GM10248 (cell line): ENCODE results near the gene GATA6.
"Not testable (repeated sequence)": the region's sequence is repeated elsewhere in the genome, so short reads cannot be mapped to it uniquely, and the experiment has no call there.

ENCODE experiments used
- CTCF ChIA-PET: fragments of 300-600 bp; sonication (Branson Sonifier 250); formaldehyde crosslinking; extraction: SDS; loops from one replicate; lab custom pipeline; 2021; ENCODE audit warnings: antibody characterized with exemption; lab: Yijun Ruan, JAX
- POLR2A ChIA-PET: fragments of 350-650 bp; sonication (Branson Sonifier 250); formaldehyde crosslinking; extraction: SDS; loops from one replicate; lab custom pipeline; 2020; ENCODE audit warnings: antibody characterized with exemption; lab: Yijun Ruan, JAX
- DNase-seq: peaks from one replicate; pipeline ENCODE4 v3.0.0; 2012; ENCODE audit errors: extremely low spot score
- TF ChIP-seq, protein P1 (sequence below): IDR thresholded peaks from 2 replicates; pipeline ENCODE4 v1.5.1; 2012; ENCODE audit warnings: mild to moderate bottlenecking, low read depth; ENCODE audit errors: extremely low read depth, missing control alignments, control extremely low read depth

GATA6 gene

DNA sequence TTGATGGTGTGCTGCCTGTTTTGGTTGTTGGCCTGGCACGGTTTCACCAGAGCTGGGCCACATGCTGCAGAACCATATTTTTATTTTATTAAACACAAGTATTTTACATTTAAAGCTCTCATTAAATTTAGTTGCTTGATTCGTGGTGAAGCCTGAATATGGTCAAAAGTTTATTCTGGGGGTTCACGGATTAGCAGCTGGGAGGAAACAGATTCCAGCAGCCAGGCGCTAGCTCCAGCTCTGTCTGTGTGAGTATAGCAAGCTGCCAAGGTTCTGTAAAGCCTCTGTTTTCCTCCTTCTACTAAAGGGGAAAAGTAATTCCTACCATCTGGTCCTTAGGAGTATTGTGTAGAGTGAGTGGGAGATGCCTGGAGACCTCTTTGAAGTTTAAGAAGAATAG is 22.5 kb downstream of the GATA6 start:
- CTCF ChIA-PET: no interaction called here
- POLR2A ChIA-PET: no interaction called here
- DNase-seq: no peak
- TF ChIP-seq, protein P1, sequence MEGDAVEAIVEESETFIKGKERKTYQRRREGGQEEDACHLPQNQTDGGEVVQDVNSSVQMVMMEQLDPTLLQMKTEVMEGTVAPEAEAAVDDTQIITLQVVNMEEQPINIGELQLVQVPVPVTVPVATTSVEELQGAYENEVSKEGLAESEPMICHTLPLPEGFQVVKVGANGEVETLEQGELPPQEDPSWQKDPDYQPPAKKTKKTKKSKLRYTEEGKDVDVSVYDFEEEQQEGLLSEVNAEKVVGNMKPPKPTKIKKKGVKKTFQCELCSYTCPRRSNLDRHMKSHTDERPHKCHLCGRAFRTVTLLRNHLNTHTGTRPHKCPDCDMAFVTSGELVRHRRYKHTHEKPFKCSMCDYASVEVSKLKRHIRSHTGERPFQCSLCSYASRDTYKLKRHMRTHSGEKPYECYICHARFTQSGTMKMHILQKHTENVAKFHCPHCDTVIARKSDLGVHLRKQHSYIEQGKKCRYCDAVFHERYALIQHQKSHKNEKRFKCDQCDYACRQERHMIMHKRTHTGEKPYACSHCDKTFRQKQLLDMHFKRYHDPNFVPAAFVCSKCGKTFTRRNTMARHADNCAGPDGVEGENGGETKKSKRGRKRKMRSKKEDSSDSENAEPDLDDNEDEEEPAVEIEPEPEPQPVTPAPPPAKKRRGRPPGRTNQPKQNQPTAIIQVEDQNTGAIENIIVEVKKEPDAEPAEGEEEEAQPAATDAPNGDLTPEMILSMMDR: no peak

DNA sequence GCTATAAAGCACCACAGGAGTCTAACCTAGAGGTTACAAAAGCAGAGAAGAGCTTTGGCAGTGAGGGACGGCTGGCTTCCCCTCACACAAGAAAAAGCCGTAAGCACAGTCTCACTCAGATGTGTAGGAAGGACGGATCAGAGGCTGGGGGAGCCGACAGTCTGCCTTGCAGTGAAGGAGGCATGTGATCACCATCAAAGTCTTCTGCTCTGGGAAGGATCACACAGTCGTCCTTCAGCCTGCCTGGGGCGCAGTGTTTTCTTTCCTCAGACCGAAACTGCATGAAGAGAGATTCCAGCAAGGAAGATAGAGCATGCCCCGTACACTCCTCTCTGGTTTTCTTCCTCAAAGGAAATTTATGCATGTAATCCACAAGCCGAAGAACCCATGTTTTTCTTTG is 24.1 kb downstream of the GATA6 start:
- CTCF ChIA-PET: no interaction called here
- TF ChIP-seq, protein P1: no peak
- POLR2A ChIA-PET: no interaction called here
- no peak for DNase-seq

DNA sequence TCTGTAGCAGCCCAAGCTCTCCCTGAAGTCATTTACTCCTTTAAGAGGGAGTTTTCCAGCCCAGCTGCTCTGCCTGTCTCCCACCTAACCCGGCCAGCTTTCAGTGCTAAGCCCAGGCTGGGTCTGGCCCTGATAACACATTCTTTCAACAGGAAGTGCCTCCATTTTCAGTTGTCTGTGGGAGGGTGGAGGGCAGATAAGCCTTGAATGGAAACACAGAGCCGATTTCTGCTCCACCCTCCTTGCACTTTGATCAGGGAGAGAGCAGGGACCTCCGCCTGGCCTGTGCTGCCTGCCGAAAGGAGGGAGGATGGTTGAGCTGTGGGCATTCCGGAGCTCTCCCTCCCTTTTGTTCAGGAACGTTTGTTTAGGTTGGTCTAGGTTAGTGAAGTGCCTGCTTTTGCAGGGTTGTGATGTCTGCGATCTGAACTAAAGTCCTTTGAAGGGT is 24.8 kb downstream of the GATA6 start:
- TF ChIP-seq, protein P1: no peak
- CTCF ChIA-PET: no interaction called here
- POLR2A ChIA-PET: no interaction called here
- no peak for DNase-seq

DNA sequence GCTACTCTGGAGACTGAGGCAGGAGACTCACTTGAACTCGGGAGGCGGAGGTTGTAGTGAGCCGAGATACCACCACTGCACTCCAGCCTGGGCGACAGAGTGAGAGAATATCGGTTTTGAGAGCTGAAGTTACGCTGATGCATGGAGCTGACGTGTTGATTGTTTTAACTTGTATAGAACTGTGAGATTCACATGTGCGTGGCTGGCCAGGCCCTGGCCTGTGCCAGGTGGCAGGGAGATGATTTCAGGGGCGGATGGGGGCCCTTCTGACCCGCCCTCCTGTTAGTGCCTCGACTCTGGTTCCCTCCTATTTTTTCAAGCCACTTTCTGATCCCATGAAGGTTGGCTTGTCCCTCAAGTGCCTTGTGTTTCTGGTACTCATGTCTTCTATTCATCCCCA is 25.7 kb downstream of the GATA6 start:
- TF ChIP-seq, protein P1: no peak
- ChIA-PET CTCF (interaction anchor here (0.9 kb wide), 1 partner anchor 52 kb away, joined by 3 read pairs; no protein-coding TSS in a partner anchor), POLR2A (no interaction called here)
- DNase-seq: no peak

DNA sequence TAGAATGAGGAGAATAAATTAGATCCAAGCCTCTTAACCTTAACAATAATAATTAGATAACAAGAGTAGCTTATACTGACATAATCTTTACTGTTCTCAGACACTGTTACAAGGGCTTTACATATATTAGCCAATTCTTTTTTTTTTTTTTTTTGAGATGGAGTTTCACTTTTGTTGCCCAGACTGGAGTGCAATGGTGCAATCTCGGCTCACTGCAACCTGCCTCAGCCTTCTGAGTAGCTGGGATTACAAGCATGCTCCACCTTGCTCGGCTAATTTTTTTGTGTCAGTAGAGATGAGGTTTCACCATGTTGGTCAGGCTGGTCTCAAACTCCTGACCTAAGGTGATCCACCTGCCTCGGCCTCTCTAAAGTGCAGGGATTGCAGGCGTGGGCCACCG is 27.6 kb downstream of the GATA6 start:
- POLR2A ChIA-PET, CTCF ChIA-PET, DNase-seq: not testable (repeated sequence)

DNA sequence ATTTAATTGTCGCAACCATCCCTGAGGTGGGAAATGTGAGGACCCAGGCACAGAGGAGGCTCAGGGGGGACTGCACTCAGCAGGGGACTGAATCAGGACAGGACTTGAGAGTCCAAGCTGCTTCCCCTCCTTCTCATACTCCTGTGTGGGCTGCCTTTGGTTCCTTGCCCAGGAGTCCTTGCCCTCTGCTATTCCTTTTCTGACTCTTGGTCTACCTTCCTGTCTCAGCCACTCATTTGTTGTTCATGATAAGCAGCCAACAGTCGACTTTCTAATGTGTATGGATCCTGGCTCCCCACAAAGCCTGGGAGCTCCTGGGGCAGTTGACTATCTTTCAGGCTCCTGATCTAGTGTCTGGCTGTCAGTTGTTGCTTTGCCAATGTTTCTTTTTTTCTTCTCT is 28.3 kb downstream of the GATA6 start:
- POLR2A ChIA-PET: no interaction called here

DNA sequence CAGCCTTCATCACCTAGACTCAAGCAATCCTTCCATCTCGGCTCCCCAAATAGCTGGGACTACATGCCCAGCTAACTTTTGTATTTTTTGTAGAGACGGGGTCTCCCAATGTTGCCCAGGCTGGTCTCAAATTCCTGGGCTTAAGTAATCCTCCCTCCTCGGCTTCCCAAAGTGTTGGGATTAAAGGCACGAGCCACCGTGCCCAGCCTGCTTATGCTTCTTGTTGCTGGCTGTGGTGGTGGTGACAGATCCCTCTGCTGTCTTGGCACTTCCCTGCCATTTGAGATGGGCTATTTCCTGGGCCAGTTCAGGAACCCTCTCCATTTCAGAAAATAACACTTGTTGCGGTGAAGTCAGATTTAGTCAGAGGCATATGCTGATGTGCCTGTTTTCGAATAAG is 28.8 kb downstream of the GATA6 start:
- ChIA-PET CTCF (no interaction called here), POLR2A (no interaction called here)
- DNase-seq: no peak
- TF ChIP-seq, protein P1: no peak

More for the DNA sequence above, 28.3 kb downstream of the GATA6 start:
- CTCF ChIA-PET: no interaction called here
- no peak for DNase-seq
- TF ChIP-seq, protein P1: no peak
